ENCODE results near the gene MTUS2.

MTUS2 gene

GRCh38 chr13:29028868-29029267 lies 208.7 kb downstream of the MTUS2 start:
- no peak overlapping the region for H3K4me3 ChIP-seq (ENCODE audit: low read length, poor library complexity, severe bottlenecking)

GRCh38 chr13:29038700-29039099 lies 218.6 kb downstream of the MTUS2 start:
- Histone ChIP-seq H3K27me3 (ENCODE audit: insufficient read depth, low read length, poor library complexity, severe bottlenecking) (no peaks in the 10 kb centered on the region), H2AFZ (ENCODE audit: low read length) (no peak overlapping the region), H3K4me1 (ENCODE audit: insufficient read depth, low read length, poor library complexity, severe bottlenecking) (no peaks in the 10 kb centered on the region), H3K4me2 (ENCODE audit: low read depth, low read length, poor library complexity, severe bottlenecking) (no peak overlapping the region), H3F3A (ENCODE audit: low read depth) (no peaks in the 10 kb centered on the region), H3K9ac (ENCODE audit: low read depth, low read length, poor library complexity, severe bottlenecking) (no peak overlapping the region), H3K9me3 (ENCODE audit: insufficient read depth, low read depth, low read length) (no peaks in the 10 kb centered on the region), H3K9me2 (replicated peaks; ENCODE audit: low read depth, low read length) (no peaks in the 10 kb centered on the region), H3K36me3 (ENCODE audit: insufficient read depth, low read length) (no peaks in the 10 kb centered on the region), H3K4me3 (ENCODE audit: low read length, poor library complexity, severe bottlenecking) (no peak overlapping the region), H3K79me2 (ENCODE audit: insufficient read depth, low read length) (no peaks in the 10 kb centered on the region), H4K20me1 (ENCODE audit: insufficient read depth, low read length, poor library complexity, severe bottlenecking) (no peaks in the 10 kb centered on the region)
- TF ChIP-seq EZH2phosphoT487 (IDR thresholded peaks at IDR 0.05; ENCODE audit: borderline replicate concordance) (no peak), CTCF (conservative IDR thresholded peaks at IDR 0.05; ENCODE audit: low read length) (no peak)

More at GRCh38 chr13:29028868-29029267, 208.7 kb downstream of the MTUS2 start:
- TF ChIP-seq EZH2phosphoT487 (IDR thresholded peaks at IDR 0.05; ENCODE audit: borderline replicate concordance) = no peak
- TF ChIP-seq CTCF (conservative IDR thresholded peaks at IDR 0.05; ENCODE audit: low read length) = no peak
- Histone ChIP-seq H3K36me3 (ENCODE audit: insufficient read depth, low read length) (no peaks in the 10 kb centered on the region), H3K27me3 (ENCODE audit: insufficient read depth, low read length, poor library complexity, severe bottlenecking) (no peaks in the 10 kb centered on the region), H4K20me1 (ENCODE audit: insufficient read depth, low read length, poor library complexity, severe bottlenecking) (no peaks in the 10 kb centered on the region), H3K79me2 (ENCODE audit: insufficient read depth, low read length) (no peaks in the 10 kb centered on the region), H3K9me2 (replicated peaks; ENCODE audit: low read depth, low read length) (0 out of 2 replicates have a peak, but pooled peaks cover 3% of the 10 kb centered on the region), H3K9me3 (ENCODE audit: insufficient read depth, low read depth, low read length) (no peaks in the 10 kb centered on the region; the same call in 1 of the 2 replicates), H2AFZ (ENCODE audit: low read length) (no peak overlapping the region), H3F3A (ENCODE audit: low read depth) (no peaks in the 10 kb centered on the region), H3K4me2 (ENCODE audit: low read depth, low read length, poor library complexity, severe bottlenecking) (no peak overlapping the region), H3K4me1 (ENCODE audit: insufficient read depth, low read length, poor library complexity, severe bottlenecking) (no peaks in the 10 kb centered on the region), H3K9ac (ENCODE audit: low read depth, low read length, poor library complexity, severe bottlenecking) (no peak overlapping the region)

GRCh38 chr13:29039212-29039611 lies 219.1 kb downstream of the MTUS2 start:
- H3K4me3 ChIP-seq (ENCODE audit: low read length, poor library complexity, severe bottlenecking) = no peak overlapping the region
- no peaks in the 10 kb centered on the region for H3K9me3 ChIP-seq (ENCODE audit: insufficient read depth, low read depth, low read length)
- H3K9ac ChIP-seq (ENCODE audit: low read depth, low read length, poor library complexity, severe bottlenecking) = no peak overlapping the region
- H4K20me1 ChIP-seq (ENCODE audit: insufficient read depth, low read length, poor library complexity, severe bottlenecking) = no peaks in the 10 kb centered on the region
- H2AFZ ChIP-seq (ENCODE audit: low read length) = no peak overlapping the region
- no peaks in the 10 kb centered on the region for H3K27me3 ChIP-seq (ENCODE audit: insufficient read depth, low read length, poor library complexity, severe bottlenecking)
- no peaks in the 10 kb centered on the region for H3K9me2 ChIP-seq (replicated peaks; ENCODE audit: low read depth, low read length)
- H3K79me2 ChIP-seq (ENCODE audit: insufficient read depth, low read length) = no peaks in the 10 kb centered on the region
- H3K4me1 ChIP-seq (ENCODE audit: insufficient read depth, low read length, poor library complexity, severe bottlenecking) = no peaks in the 10 kb centered on the region
- TF ChIP-seq CTCF (conservative IDR thresholded peaks at IDR 0.05; ENCODE audit: low read length) (no peak), EZH2phosphoT487 (IDR thresholded peaks at IDR 0.05; ENCODE audit: borderline replicate concordance) (no peak)
- H3K4me2 ChIP-seq (ENCODE audit: low read depth, low read length, poor library complexity, severe bottlenecking) = no peak overlapping the region
- no peaks in the 10 kb centered on the region for H3F3A ChIP-seq (ENCODE audit: low read depth)
- no peaks in the 10 kb centered on the region for H3K36me3 ChIP-seq (ENCODE audit: insufficient read depth, low read length)
